Neural progenitor cell (in vitro differentiated cells): ENCODE results near the gene CYFIP1.

Experiments used
- EZH2 ChIP-seq: fragments of 200-600 bp; sonication (generic); IDR thresholded peaks from 2 replicates; pipeline ENCODE4 v1.6.1; 2017; ENCODE audit warnings: antibody characterized with exemption, mild to moderate bottlenecking, moderate library complexity
- TF ChIP-seq, protein P1 (sequence below): fragments of 200-600 bp; sonication (generic); IDR thresholded peaks from 2 replicates; pipeline ENCODE4 v1.5.1; 2017; ENCODE audit warnings: antibody characterized with exemption, mild to moderate bottlenecking

DNA sequence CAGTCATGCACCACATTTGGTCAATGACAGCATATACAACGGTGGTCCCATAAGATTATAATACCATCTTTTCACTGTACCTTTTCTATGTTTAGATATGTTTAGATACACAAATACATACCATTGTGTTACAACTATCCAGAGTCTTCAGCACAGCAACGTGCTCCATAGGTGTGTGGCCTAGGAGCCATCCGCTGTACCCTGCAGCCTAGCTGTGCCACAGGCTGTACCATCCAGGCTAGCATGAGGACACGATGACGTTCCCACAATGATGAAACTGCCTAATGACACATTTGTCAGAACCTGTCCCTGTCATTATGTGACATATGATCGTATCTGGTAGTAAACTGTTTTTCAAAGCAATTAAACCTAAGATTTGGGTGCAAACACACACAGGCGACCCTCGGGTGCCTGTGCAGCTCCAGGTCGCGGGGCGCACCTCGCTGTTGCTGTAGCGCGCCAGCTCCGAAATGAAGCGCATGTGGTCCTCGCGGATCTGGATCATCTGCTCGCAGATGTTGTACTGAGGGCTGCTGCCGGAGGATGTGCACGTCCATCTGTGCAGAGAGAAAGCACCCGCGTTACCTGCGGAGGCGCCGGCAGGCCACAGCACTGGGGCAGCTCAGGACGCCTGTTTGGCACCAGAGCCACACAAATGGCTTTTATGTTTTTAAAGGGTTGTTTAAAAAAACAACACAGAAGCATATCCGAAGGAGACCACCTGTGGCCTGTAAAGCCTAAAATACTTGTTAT lies 48.2 kb downstream of the CYFIP1 start:
- TF ChIP-seq, protein P1, sequence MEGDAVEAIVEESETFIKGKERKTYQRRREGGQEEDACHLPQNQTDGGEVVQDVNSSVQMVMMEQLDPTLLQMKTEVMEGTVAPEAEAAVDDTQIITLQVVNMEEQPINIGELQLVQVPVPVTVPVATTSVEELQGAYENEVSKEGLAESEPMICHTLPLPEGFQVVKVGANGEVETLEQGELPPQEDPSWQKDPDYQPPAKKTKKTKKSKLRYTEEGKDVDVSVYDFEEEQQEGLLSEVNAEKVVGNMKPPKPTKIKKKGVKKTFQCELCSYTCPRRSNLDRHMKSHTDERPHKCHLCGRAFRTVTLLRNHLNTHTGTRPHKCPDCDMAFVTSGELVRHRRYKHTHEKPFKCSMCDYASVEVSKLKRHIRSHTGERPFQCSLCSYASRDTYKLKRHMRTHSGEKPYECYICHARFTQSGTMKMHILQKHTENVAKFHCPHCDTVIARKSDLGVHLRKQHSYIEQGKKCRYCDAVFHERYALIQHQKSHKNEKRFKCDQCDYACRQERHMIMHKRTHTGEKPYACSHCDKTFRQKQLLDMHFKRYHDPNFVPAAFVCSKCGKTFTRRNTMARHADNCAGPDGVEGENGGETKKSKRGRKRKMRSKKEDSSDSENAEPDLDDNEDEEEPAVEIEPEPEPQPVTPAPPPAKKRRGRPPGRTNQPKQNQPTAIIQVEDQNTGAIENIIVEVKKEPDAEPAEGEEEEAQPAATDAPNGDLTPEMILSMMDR, result no peak
- no peak for TF ChIP-seq EZH2
